T-helper 2 cell (primary cell): ENCODE measurements around the gene ATXN1L.
A peak's percentile ranks its signal among the peaks of the same experiment; 100 is the strongest.

Experiments
- DNase-seq, 5 experiments: peaks; one replicate each; pipeline versions ENCODE4 v3.0.0 to v3.0.0-alpha.2; 2012 to 2022

The ATXN1L gene

GRCh38 chr16:71894921-71895678, 49.3 kb downstream of the ATXN1L start, which contains the start of gene IST1:
Gene IST1, plus strand, starts transcription at chr16:71895531. Its CDS starts 20,110 bp downstream, at chr16:71915641.
- peak; percentile 94 to 100 (median 97) for DNase-seq

GRCh38 chr16:71895679-71896365, 50.0 kb downstream of the ATXN1L start:
- DNase-seq: peak in 2 of 5 experiments; percentile 12 to 54

GRCh38 chr16:71896764-71897368, 51.1 kb downstream of the ATXN1L start:
- no peak for DNase-seq

GRCh38 chr16:71899171-71899570, 53.4 kb downstream of the ATXN1L start:
- DNase-seq: no peak

- no peak for DNase-seq
These were observed 57.0 kb downstream of the ATXN1L start for GRCh38 chr16:71902656-71903365.

GRCh38 chr16:71903608-71904007, 57.8 kb downstream of the ATXN1L start:
- DNase-seq: no peak

GRCh38 chr16:71904239-71904638, 58.5 kb downstream of the ATXN1L start:
- DNase-seq: no peak

- DNase-seq: peak in 1 of 5 experiments; percentile 34
These were observed 60.0 kb downstream of the ATXN1L start for GRCh38 chr16:71905765-71906164.
